Suprapubic skin (tissue), 4 donors: ENCODE results near the gene PLBD1.

Source experiments
- CTCF ChIP-seq, 2 donors: fragments of 200-600 bp in 1 of 2; fragments of 450-650 bp in 1 of 2; sonication (generic) in 1 of 2; IDR thresholded peaks; one replicate each; pipeline ENCODE4 v1.5.1; 2016 to 2019; ENCODE audit warnings: antibody characterized with exemption in 2 of 2, mild to moderate bottlenecking in 1 of 2, moderate library complexity in 1 of 2
- EP300 ChIP-seq: sonication (generic); formaldehyde crosslinking; IDR thresholded peaks from one replicate; pipeline ENCODE4 v1.6.1; 2017; ENCODE audit warnings: antibody characterized with exemption
- POLR2A ChIP-seq, 2 donors: fragments of 450-650 bp; IDR thresholded peaks; one replicate each; pipeline ENCODE4 v1.6.1; 2017; ENCODE audit warnings: antibody characterized with exemption in 2 of 2, mild to moderate bottlenecking in 2 of 2, moderate library complexity in 2 of 2
- POLR2AphosphoS5 ChIP-seq, 3 donors: sonication (generic); formaldehyde crosslinking; IDR thresholded peaks; one replicate each; pipeline ENCODE4 v1.6.1; 2017; ENCODE audit warnings: antibody characterized with exemption in 3 of 3

GRCh38 chr12:14607568-14607967 is 39.9 kb upstream of the PLBD1 start:
- no peak for TF ChIP-seq CTCF (IDR thresholded peaks at IDR 0.05)
- TF ChIP-seq POLR2A (IDR thresholded peaks at IDR 0.05): no peak
- no peak for TF ChIP-seq POLR2AphosphoS5 (IDR thresholded peaks at IDR 0.05)
- no peak for TF ChIP-seq EP300
